ENCODE results near the gene HECTD4.
"Not testable (repeated sequence)": the region's sequence is repeated elsewhere in the genome, so short reads cannot be mapped to it uniquely, and the experiment has no call there.

HECTD4 gene

GRCh38 chr12:112354399-112354798, 27.8 kb downstream of the HECTD4 start:
- DNase-seq (ENCODE audit: low read depth) = no peak

- no peak for DNase-seq (ENCODE audit: low read depth)
These were observed 28.8 kb downstream of the HECTD4 start for GRCh38 chr12:112353393-112353792.

GRCh38 chr12:112352921-112353320, 29.3 kb downstream of the HECTD4 start:
- no peak for DNase-seq (ENCODE audit: low read depth)

- peak; percentile 93 for DNase-seq (ENCODE audit: low read depth)
These were observed 31.3 kb downstream of the HECTD4 start for GRCh38 chr12:112350593-112351592.

GRCh38 chr12:112349431-112349830, 32.8 kb downstream of the HECTD4 start:
- DNase-seq (ENCODE audit: low read depth) = no peak

GRCh38 chr12:112348926-112349325, 33.3 kb downstream of the HECTD4 start:
- DNase-seq (ENCODE audit: low read depth) = not testable (repeated sequence)

GRCh38 chr12:112347581-112347982, 34.6 kb downstream of the HECTD4 start:
- DNase-seq (ENCODE audit: low read depth) = no peak

GRCh38 chr12:112346194-112346593, 36.0 kb downstream of the HECTD4 start:
- DNase-seq (ENCODE audit: low read depth) = no peak

GRCh38 chr12:112344220-112344619, 38.0 kb downstream of the HECTD4 start:
- DNase-seq (ENCODE audit: low read depth) = no peak

- no peak for DNase-seq (ENCODE audit: low read depth)
These were observed 39.6 kb downstream of the HECTD4 start for GRCh38 chr12:112342587-112342986.

GRCh38 chr12:112341046-112341825, 41.0 kb downstream of the HECTD4 start:
- no peak for DNase-seq (ENCODE audit: low read depth)

GRCh38 chr12:112340230-112340629, 42.0 kb downstream of the HECTD4 start:
- no peak for DNase-seq (ENCODE audit: low read depth)

GRCh38 chr12:112334999-112335398, 47.2 kb downstream of the HECTD4 start:
- not testable (repeated sequence) for DNase-seq (ENCODE audit: low read depth)

GRCh38 chr12:112333019-112333418, 49.2 kb downstream of the HECTD4 start:
- DNase-seq (ENCODE audit: low read depth) = no peak

- DNase-seq (ENCODE audit: low read depth) = no peak
These were observed 50.3 kb downstream of the HECTD4 start for GRCh38 chr12:112331886-112332285.

GRCh38 chr12:112330706-112331105, 51.5 kb downstream of the HECTD4 start:
- no peak for DNase-seq (ENCODE audit: low read depth)

- no peak for DNase-seq (ENCODE audit: low read depth)
These were observed 53.6 kb downstream of the HECTD4 start for GRCh38 chr12:112328456-112329124.

- no peak for DNase-seq (ENCODE audit: low read depth)
These were observed 54.9 kb downstream of the HECTD4 start for GRCh38 chr12:112327209-112327938.

GRCh38 chr12:112325622-112326207, 56.5 kb downstream of the HECTD4 start:
- no peak for DNase-seq (ENCODE audit: low read depth)

- no peak for DNase-seq (ENCODE audit: low read depth)
These were observed 57.1 kb downstream of the HECTD4 start for GRCh38 chr12:112325157-112325556.

- no peak for DNase-seq (ENCODE audit: low read depth)
These were observed 59.2 kb downstream of the HECTD4 start for GRCh38 chr12:112322882-112323547.
